ENCODE data around the gene CD99.

Gene CD99

DNA sequence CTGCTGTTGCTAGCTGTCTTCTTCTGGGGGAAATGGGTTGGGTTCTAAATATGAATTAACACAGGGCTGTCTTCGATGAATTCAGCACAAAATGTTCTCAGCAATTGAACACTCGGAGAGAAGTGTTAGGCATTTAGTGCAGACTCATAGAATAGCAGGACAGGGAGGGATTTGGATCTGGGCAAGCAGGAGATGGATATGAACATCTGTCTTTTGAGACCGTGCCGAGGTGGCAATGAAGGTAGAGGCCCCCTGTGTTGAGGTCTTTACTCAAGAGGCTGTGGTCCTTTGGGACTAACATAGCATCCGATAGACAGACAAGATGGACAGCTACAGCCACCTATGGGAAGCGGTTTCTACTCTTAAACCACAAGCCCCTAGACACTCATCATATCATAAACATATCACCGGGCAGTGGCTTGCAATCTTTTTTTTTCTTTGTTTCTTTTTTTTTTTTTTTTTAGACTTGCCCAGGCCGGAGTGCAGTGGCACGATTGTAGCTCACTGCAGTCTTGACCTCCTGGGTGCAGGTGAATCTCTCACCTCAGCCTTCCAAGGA is 6.7 kb downstream of the CD99 start:
- DNase-seq = no peak

- no peak for DNase-seq
Observed at GRCh38 chrX:2698604-2699003, 7.5 kb downstream of the CD99 start.

DNA sequence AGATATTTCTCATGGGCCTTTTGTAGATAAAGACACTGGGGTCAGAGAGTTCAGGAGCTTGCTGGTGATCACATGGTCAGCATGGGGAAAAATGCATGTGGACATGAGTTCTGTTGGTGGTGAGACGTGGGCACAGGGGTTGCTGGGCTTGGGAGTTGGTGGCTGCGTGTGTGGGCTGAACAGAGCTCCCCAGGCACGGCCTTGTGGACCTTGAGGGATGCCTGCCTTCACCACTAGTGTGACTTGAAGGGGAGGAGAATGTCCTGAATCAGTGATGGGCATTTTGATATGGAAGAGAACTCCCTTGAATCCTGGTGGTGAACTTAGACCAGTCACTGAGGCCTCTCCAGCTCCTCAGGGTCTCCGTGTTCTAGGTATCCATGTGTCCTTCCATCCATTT is 8.9 kb downstream of the CD99 start:
- DNase-seq = no peak

DNA sequence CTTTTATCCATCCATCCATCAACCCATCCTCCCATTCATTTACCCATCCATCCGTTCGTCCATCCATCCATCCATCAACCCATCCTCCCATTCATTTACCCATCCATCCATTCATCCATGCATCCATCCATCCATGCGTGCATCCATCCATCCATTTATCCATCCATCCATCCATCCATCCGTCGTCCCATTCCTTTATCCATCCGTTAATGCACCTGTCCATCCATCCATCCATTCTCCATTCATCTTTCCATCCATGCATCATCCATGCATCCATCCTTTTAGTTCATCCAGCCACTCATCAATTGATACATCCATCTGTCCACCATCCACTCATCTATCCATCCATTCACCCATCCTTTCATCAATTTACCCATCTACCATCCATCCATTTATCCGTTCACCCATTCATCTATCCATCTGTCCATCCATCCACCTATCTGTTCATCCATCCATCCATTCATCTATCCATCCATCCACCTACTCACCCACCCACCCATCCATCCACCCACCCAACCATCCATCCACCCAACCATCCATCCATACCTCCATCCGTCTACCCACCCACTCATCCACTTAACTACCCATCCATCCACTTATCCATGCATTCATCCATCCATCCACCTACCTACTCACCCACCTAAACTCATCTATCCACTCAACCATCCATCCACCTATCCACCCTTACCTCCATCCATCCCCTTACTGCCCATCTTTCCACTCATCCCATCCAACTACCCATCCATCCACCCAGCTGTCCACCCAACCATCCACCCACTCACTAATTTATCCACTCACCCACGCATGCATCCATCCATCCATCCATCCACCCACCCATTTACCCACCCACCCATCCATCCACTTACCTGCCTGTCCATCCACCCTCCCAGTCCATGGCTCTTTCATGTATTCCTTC is 9.6 kb downstream of the CD99 start:
- no peak for DNase-seq

DNA sequence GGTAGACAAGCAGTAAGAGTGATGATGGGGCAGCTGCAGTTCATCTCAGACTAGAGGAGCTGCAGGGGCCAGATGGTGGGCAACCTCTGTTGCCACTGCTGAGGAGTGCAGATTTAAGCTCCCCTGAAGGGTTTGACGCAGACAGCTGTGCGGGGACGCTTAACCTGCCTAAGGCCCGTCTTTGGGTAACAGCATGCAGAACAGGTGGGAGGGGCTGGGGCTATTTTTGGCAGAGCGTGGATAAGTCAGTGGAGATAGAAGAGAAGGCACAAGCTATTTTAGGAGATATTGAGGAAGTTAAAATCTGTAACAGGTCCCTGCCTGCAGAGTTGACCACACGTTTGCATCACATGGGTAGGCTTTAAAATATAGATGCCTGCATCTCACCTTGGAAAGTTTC is 10.5 kb downstream of the CD99 start:
- DNase-seq = no peak

- DNase-seq = no peak
Observed at GRCh38 chrX:2703991-2704369, 12.9 kb downstream of the CD99 start.

DNA sequence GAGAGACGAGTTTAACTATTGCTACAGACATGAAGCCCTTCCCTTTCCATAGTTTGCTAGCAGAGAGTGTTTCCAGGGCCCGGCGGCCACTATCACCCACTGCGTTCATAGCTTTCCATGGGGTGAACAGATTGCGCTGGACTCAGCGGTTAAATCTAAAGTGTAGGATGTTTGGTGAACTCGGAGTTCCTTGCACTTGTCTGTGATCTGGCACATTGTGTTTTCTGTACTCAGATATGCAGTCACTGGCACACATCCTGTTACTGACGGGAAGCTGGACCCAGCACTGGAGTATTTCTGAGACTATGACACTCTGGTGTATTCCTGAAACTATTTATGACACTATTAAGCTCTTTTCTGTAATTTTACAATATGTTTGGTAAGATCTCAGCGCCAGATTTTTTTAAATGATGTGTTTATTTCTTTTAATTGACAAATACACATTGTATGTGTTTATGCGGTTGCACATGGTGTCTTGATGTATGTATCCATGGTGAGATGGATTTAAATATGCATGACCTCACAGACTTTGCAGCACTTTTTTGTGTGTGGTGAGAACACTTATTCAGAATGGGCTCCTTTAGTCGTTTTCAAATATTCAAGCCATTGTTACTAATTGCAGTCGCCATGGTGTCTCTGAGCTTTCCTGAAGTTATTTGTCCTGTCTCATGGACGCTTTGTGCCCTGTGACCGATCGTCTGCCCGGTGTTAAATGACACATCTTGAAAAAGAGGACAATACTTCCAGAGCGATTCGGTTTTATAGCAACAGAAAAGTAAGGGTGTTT is 14.1 kb downstream of the CD99 start:
- no peak for DNase-seq

DNA sequence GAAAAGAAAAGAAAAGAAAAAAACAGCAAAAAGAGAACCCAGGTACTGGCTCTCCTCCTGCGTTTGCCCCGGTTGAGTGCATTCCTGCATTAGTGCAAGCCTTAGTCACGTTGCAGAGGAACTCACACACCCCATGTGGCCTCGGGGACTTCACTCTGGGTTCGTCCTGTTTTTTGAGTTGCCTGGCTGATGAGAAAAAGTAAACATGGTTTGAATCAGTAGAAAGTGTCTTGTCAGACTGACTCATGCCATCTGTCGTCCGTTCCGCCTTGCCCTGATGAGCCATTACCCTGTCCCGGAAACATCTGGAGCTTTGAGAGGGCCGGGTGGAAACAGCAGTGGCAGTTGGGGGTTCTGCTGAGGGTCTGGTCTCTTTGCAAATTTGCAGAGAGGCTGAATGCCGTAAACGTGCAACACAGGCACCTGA is 16.3 kb downstream of the CD99 start:
- no peak for DNase-seq

DNA sequence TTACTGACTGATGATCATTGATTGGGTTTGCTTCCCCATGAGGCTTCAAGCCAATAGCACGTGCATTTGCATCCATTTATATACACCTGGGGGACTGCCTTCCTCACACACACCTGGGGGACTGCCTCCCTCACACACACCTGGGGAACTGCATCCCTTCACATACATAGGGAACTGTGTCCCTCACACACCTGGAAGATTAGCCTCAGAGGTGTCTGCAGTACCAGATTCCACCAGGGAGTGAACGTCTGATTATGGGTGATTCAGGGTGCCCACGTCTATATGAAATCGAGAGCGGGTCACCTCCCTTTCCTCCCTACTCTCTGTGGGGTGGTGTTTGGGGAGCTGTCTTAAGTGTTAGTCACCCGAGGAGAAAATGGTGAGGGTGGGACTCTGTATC is 16.9 kb downstream of the CD99 start:
- no peak for DNase-seq

GRCh38 chrX:2708592-2709188 is 17.6 kb downstream of the CD99 start:
- DNase-seq = no peak

- no peak for DNase-seq
Observed at GRCh38 chrX:2709556-2709955, 18.5 kb downstream of the CD99 start.

DNA sequence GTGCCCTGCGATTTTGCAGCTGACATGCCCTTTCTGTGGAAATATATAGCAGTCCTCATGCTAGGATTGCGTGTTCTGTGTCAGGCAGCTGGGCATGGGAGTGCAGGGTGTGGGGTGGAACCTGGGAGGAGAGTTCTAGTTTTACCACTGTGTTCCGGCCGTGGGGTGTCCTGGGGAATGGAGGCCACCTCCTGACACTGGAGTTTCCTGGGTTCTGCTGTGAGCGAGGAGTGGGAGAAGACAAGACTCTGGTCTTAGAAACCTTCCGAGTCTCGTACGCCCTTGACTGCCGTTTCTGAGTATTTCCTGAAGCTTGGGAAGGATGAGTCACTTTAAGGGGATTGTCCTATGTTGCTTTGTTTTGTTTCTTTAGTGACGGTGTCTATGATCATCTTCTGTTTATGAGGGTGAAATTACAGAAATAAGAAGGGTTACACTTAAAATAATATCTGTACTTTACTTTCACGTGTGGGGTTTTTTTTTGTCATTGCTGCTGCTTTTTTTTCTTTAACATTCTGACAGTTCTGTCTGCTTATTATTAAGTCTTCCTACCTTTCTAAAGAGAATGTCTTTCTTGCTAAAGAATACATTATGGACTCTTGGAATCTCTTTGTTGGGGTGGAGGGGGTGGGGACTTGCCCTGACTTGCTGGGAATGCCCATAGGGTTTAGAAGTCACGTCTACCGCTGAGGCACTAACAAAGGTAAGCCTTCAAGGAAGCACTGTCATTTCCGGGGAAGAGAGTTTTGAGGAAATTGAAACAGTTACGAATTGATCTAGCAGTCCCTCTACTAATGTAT is 19.1 kb downstream of the CD99 start:
- DNase-seq = no peak

DNA sequence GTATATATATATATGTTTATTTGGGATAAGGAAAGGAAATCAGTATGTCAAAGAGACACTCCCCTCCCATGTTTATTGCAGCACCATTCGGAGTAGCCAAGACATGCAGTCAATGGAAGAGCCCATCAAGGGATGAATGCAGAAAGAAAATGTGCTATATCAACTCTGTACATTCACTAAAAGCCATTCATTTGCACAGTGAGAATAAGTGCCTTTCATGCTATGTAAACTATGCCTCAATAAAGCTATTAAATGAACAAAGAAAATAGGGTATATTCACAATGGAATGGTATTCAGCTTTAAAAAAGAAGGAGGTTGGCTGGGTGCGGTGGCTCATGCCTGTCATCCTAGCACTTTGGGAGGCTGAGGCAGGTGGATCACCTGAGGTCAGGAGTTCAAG is 20.3 kb downstream of the CD99 start:
- no peak for DNase-seq

GRCh38 chrX:2712428-2712827 is 21.3 kb downstream of the CD99 start:
- no peak for DNase-seq

DNA sequence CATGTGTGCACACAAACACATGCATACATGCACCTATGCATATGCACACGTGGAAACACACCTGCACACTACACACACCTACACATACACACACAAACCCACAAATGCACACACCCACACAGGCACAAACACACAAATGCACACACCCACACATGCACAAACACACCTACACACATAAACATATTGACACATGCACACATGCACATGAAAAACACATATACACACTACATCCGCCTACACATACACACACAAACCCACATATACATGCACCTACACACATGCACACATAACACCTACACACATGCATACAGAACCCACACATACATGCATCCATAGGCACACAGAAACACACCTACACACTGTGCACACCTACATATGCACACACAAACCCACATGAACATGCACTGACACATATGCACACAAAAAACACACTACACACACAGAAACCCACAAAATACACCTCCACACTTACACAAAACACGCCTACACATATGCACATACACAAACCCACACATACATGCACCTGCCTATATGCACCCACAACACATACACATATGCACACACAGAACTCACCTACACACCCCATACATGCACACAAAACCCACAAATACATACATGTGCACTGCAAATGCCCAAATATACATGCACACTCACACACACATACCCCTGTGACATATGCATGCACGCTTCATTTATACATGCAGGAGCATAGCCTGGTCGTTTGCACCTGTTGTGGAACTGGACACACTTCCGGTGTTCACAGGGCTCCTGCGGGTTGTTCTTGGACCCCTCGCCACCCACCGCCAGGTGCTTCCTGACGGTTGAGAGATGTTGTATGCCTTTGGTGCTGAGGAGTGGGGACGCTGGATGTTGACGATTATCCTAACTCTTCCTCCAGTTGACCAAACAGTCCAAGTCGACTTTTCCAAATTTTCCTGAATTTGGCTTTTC is 22.1 kb downstream of the CD99 start:
- no peak for DNase-seq

DNA sequence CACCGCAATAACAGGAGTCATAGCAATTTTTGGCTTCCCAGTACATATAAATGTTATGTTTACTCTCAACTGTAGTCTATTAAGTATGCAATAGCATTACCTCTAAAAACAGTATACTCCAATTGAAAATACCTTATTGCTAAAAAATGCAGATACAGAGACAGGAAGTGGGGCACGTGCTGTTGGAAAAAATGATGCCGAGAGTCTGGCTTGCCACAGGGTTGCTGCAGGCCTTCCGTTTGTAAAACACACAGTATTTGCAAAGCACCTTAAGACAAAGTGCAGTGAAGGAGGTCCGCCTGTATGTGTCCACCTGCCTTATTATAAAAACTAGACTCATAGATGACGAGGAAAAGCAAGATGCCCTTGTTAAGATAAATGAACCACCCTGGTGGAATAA is 23.5 kb downstream of the CD99 start:
- no peak for DNase-seq

DNA sequence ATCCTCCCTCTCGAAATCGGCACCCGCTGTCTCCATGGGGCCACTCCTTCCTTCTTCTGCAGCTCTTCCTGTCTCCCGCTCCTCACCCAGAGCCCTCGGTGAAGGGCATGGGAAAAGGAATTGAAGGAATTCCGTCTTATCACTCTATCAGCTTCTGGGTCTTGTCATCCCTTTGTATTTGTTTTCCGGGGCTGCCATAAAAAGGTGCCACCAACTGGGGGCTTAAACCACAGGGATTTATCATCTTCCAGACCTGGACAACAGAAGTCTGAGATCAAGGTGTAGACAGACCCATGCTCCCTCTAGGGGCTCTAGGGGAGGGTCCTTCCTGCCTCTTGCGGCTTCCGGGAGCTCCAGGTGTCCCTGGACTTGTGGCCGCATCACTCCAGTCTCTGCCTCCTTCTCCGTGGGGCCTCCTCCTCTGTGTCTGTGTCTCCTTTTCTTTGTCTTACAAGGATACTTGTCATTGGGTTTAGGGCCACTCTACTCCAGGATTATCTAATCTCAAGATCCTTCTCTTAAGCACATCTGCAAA is 24.0 kb downstream of the CD99 start:
- DNase-seq = no peak

DNA sequence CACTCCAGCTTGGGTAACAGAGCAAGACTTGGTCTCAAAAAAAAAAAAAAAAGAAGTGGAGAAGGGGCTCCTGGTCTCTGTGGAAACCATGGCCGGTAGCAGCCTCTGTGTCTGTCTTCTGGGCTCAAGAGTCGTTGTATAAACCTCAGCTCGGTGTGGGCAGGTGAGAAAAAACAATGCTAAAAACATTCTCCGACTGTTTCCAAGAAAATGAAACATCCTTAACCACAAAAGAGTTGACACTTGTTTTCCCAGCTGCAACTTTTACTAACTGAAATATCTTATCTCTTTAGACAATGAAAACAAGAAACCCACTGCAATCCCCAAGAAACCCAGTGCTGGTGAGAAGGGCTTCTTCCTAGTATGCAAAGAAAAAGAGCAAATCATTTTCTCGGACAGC is 26.2 kb downstream of the CD99 start:
- DNase-seq = no peak

- no peak for DNase-seq
Observed at GRCh38 chrX:2718821-2719220, 27.7 kb downstream of the CD99 start.
